K562 (cell line): ENCODE data around the gene NDUFA5. TPM values are rescaled to one million over a fixed set of nuclear protein-coding genes. Genes with fewer than 3 reads are reported as not detected.

Source experiments
- FOXP1 ChIP-seq: sonication (generic); formaldehyde crosslinking; IDR thresholded peaks from 2 replicates; pipeline ENCODE4 v1.8.0; 2022; ENCODE audit warnings: mild to moderate bottlenecking, missing genetic modification reagents
- HCFC1 ChIP-seq: IDR thresholded peaks from 2 replicates; pipeline ENCODE4 v1.6.1; 2012; ENCODE audit warnings: low read depth, low read length, improper control_type of control experiment
- MECOM ChIP-seq: fragments of 250-450 bp; sonication (Bioruptor Pico); IDR thresholded peaks from 2 replicates; pipeline ENCODE4 v1.8.0; 2022; ENCODE audit warnings: inconsistent platforms
- MIER1 ChIP-seq: fragments of 450-650 bp; IDR thresholded peaks from 2 replicates; pipeline ENCODE4 v1.6.1; 2016; ENCODE audit warnings: antibody characterized with exemption, mild to moderate bottlenecking, low read depth
- MYC ChIP-seq, 2 experiments: fragments of 250-450 bp in 1 of 2; sonication (Bioruptor Pico) in 1 of 2; IDR thresholded peaks; 2 replicates each; pipeline versions ENCODE4 v1.5.1 to v1.6.1; 2012 to 2021; ENCODE audit warnings: low read depth in 2 of 2, borderline replicate concordance in 1 of 2, improper control_type of control experiment in 1 of 2, low read length in 1 of 2, mild to moderate bottlenecking in 1 of 2, moderate library complexity in 1 of 2
- SUPT5H ChIP-seq: fragments of 450-650 bp; IDR thresholded peaks from 2 replicates; pipeline ENCODE4 v1.6.1; 2016
- TEAD2 ChIP-seq: fragments of 450-650 bp; IDR thresholded peaks from 2 replicates; pipeline ENCODE4 v1.6.1; 2016; ENCODE audit warnings: missing genetic modification characterization, control low read depth, missing compliant biosample characterization
- ZBTB7A ChIP-seq: IDR thresholded peaks from 2 replicates; pipeline ENCODE4 v1.6.1; 2011; ENCODE audit warnings: low read depth, mild to moderate bottlenecking, low read length, moderate library complexity, borderline replicate concordance; ENCODE audit not compliant: control insufficient read depth
- ZNF121 ChIP-seq: sonication (generic); formaldehyde crosslinking; conservative IDR thresholded peaks from 2 replicates; pipeline ENCODE4 v1.8.0; 2022; ENCODE audit warnings: missing genetic modification reagents
- ZNF561 ChIP-seq: fragments of 450-650 bp; formaldehyde crosslinking; conservative IDR thresholded peaks from 2 replicates; pipeline ENCODE4 v1.4.0; 2020; ENCODE audit warnings: mild to moderate bottlenecking, moderate library complexity
- ZNF57 ChIP-seq: fragments of 450-650 bp; formaldehyde crosslinking; IDR thresholded peaks from 2 replicates; pipeline ENCODE4 v1.4.0; 2020; ENCODE audit warnings: mild to moderate bottlenecking, moderate library complexity
- polyA plus RNA-seq, 8 experiments: library from polyadenylated mRNA; depleted of rRNA in 4 of 8; stranded (reverse) in 5 of 8; unstranded in 3 of 8; fragments of >200 nt; fragmentation: Nextera tagmentation in 2 of 8; fragmentation: Illumina TruSeq in 1 of 8; extraction: Ambion mirVana in 2 of 8; extraction: Trizol in 1 of 8; gene quantifications; 2 replicates each; pipeline versions ENCODE4 v1.2.1 to v1.2.3, GENCODE V29; 2011 to 2014; ENCODE audit warnings: inconsistent platforms in 1 of 8, missing spikeins in 1 of 8
- total RNA-seq, 7 experiments: library from RNA; depleted of rRNA in 6 of 7; stranded (reverse); fragments of >200 nt in 6 of 7; fragmentation: Illumina TruSeq in 2 of 7; extraction: Trizol in 2 of 7; gene quantifications; 2 replicates each; pipeline versions ENCODE4 v1.2.1 to v1.2.3, GENCODE V29; 2011 to 2021; ENCODE audit warnings: low replicate concordance in 1 of 7
- TF ChIP-seq, protein P1 (sequence below): fragments of 250-450 bp; sonication (Bioruptor Pico); IDR thresholded peaks from 2 replicates; pipeline ENCODE4 v1.5.0; 2021; ENCODE audit warnings: mild to moderate bottlenecking, moderate library complexity
- TF ChIP-seq, protein P2 (sequence below): sonication (generic); formaldehyde crosslinking; IDR thresholded peaks from 2 replicates; pipeline ENCODE4 v1.8.0; 2022; ENCODE audit warnings: missing genetic modification reagents, mild to moderate bottlenecking, borderline replicate concordance
- TF ChIP-seq, protein P3 (sequence below): fragments of 250-450 bp; sonication (Bioruptor Pico); IDR thresholded peaks from 2 replicates; pipeline ENCODE4 v1.8.0; 2021; ENCODE audit warnings: mild to moderate bottlenecking, moderate library complexity
- TF ChIP-seq, protein P4 (sequence below): fragments of 450-650 bp; conservative IDR thresholded peaks from 2 replicates; pipeline ENCODE4 v1.6.1; 2016; ENCODE audit warnings: missing genetic modification characterization, low read depth, mild to moderate bottlenecking, missing compliant biosample characterization, moderate library complexity

Gene NDUFA5
- total and polyA plus RNA-seq, 9 of the 15 experiments (the other 6 are each of a cell fraction or from before 2014, with no cell fraction given): 155 to 677 (median 269) TPM

DNA sequence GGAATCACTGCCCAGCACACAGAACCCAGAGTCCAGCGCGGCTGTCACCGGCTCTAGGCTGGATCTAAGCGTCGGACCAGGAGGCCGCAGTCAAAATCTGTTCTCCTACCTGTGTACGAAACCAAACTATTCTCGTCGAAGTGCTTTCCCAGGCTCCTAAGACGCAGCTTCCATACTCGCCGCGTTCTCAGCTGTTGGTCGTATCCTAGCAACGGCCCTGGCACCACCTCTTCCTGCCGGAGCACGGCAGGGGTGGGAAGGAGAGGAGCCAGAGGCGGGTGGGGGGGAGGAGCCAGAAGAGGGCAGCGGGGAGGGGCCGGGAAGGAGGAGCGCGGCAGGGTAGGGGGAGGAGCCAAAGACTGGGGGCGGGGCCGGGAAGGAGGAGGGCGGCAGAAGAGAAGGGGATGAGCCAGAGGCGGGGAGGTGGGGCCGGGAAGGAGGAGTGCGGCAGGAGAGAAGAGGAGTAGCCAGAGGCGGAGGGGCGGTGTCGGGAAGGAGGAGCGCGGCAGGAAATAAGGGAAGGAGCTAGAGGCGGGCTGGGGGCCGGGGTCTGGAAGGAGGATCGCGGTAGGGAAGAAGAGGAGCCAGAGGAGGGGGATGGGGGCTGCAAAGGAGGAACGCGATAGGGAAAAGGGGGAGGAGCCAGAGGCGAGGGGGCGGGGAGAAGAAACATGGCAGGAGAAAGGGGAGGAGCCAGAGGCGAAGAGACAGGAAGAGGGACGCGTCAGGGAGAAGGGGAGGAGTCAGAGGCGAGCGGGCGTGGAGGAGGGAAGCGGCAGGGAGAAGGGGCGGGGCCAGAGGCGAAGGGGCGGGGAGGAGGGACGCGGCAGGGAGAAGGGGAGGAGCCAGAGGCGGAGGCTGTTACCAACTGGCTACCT is 23.0 kb downstream of the NDUFA5 start, which contains the start of gene IQUB (continued):
- TF ChIP-seq ZNF561: no peak
- TF ChIP-seq TEAD2 (tag): no peak
- TF ChIP-seq, protein P1, sequence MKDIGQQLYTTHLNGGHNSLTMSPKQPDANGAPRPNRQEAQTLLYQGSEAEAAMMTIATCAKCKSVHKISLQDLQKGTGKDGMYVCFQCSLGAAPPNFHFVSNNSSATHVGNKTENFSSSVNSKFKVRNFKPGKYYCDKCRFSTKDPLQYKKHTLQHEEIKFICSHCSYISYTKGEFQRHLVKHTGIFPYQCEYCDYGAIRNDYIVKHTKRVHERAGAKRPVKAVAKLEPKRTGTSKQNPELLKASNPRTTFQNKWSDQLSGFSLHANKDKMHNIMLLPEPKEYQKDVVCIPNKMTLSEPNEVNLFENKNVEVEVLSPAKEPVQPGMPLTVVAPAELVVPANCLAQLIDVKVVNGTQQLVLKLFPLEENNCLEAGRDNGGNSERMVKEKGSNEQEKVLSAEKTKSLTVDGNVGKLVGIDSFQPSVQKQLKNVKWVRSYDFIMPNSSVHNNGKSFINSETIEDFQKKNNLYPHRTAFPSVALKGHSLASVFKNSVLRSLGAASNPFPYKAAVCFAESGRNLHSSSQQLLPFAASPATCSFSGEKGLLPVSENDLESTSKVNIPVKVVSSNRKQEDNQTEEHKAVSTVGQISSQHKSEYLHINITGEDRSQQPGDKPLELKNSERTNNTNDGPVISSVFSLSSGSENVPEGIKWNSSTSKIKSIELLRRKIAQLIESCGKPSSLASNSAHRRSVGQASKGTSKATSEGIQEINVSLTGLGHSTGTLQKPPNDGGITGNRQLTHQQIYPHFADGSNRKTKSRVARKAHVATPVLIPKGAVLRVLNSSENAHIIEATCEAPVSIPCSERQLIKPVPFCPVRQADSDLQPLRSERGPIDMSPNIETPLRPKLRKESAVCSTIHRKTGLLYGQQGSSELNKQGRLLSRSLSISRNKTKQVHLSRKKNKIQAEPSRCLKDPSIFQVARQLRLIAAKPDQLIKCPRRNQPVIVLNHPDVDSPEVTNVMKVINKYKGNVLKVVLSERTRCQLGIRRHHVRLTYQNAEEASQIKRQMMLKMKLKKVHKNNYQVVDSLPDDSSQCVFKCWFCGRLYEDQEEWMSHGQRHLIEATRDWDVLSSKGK: no peak
- no peak for TF ChIP-seq MECOM (CRISPR knock-in tag)
- TF ChIP-seq MIER1: no peak
- no peak for TF ChIP-seq FOXP1 (CRISPR knock-in tag)
- TF ChIP-seq, protein P2, sequence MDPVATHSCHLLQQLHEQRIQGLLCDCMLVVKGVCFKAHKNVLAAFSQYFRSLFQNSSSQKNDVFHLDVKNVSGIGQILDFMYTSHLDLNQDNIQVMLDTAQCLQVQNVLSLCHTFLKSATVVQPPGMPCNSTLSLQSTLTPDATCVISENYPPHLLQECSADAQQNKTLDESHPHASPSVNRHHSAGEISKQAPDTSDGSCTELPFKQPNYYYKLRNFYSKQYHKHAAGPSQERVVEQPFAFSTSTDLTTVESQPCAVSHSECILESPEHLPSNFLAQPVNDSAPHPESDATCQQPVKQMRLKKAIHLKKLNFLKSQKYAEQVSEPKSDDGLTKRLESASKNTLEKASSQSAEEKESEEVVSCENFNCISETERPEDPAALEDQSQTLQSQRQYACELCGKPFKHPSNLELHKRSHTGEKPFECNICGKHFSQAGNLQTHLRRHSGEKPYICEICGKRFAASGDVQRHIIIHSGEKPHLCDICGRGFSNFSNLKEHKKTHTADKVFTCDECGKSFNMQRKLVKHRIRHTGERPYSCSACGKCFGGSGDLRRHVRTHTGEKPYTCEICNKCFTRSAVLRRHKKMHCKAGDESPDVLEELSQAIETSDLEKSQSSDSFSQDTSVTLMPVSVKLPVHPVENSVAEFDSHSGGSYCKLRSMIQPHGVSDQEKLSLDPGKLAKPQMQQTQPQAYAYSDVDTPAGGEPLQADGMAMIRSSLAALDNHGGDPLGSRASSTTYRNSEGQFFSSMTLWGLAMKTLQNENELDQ (CRISPR knock-in tag): no peak
- no peak for TF ChIP-seq ZNF57 (CRISPR knock-in tag)
- TF ChIP-seq, protein P3, sequence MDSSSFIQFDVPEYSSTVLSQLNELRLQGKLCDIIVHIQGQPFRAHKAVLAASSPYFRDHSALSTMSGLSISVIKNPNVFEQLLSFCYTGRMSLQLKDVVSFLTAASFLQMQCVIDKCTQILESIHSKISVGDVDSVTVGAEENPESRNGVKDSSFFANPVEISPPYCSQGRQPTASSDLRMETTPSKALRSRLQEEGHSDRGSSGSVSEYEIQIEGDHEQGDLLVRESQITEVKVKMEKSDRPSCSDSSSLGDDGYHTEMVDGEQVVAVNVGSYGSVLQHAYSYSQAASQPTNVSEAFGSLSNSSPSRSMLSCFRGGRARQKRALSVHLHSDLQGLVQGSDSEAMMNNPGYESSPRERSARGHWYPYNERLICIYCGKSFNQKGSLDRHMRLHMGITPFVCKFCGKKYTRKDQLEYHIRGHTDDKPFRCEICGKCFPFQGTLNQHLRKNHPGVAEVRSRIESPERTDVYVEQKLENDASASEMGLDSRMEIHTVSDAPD (CRISPR knock-in tag): no peak
- TF ChIP-seq HCFC1: no peak; the same call in 1 of the 2 replicates
- TF ChIP-seq ZBTB7A: peak; percentile 95
- peak; percentile 98 for TF ChIP-seq SUPT5H
- TF ChIP-seq ZNF121 (CRISPR knock-in tag): no peak
- TF ChIP-seq, protein P4, sequence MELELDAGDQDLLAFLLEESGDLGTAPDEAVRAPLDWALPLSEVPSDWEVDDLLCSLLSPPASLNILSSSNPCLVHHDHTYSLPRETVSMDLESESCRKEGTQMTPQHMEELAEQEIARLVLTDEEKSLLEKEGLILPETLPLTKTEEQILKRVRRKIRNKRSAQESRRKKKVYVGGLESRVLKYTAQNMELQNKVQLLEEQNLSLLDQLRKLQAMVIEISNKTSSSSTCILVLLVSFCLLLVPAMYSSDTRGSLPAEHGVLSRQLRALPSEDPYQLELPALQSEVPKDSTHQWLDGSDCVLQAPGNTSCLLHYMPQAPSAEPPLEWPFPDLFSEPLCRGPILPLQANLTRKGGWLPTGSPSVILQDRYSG: no peak
- no peak for TF ChIP-seq MYC (IDR thresholded peaks at IDR 0.05; ENCODE audit: low read depth, low read length)
- no peak for TF ChIP-seq MYC (CRISPR knock-in tag; IDR thresholded peaks at IDR 0.05; ENCODE audit: borderline replicate concordance, low read depth)
